Measurements from ENCODE around the gene PTAR1.
"Not testable (repeated sequence)": the region's sequence is repeated elsewhere in the genome, so short reads cannot be mapped to it uniquely, and the experiment has no call there.

PTAR1 gene

GRCh38 chr9:69768101-69768500, 8.3 kb upstream of the PTAR1 start:
- H3K4me3 ChIP-seq (ENCODE audit: low read depth, low read length) = no peak overlapping the region
- no peak for TF ChIP-seq CTCF (IDR thresholded peaks at IDR 0.05; ENCODE audit: control insufficient read depth, extremely low read depth, insufficient read depth)
- DNase-seq (ENCODE audit: low read depth) = no peak

- not testable (repeated sequence) for H3K4me3 ChIP-seq (ENCODE audit: low read depth, low read length); DNase-seq (ENCODE audit: low read depth)
These were observed 4.1 kb upstream of the PTAR1 start for GRCh38 chr9:69763862-69764261.

GRCh38 chr9:69762527-69762926, 2.7 kb upstream of the PTAR1 start:
- no peak for TF ChIP-seq CTCF (IDR thresholded peaks at IDR 0.05; ENCODE audit: control insufficient read depth, extremely low read depth, insufficient read depth)
- H3K4me3 ChIP-seq (ENCODE audit: low read depth, low read length) = no peak overlapping the region
- DNase-seq (ENCODE audit: low read depth) = no peak

- DNase-seq (ENCODE audit: low read depth) = no peak
- H3K4me3 ChIP-seq (ENCODE audit: low read depth, low read length) = peak overlapping the region; percentile 70
- no peak for TF ChIP-seq CTCF (IDR thresholded peaks at IDR 0.05; ENCODE audit: control insufficient read depth, extremely low read depth, insufficient read depth)
These were observed 433 bp upstream of the PTAR1 start for GRCh38 chr9:69760278-69760610.

GRCh38 chr9:69759021-69759420, 790 bp downstream of the PTAR1 start:
- TF ChIP-seq CTCF (IDR thresholded peaks at IDR 0.05; ENCODE audit: control insufficient read depth, extremely low read depth, insufficient read depth) = no peak
- peak overlapping the region; percentile 70 for H3K4me3 ChIP-seq (ENCODE audit: low read depth, low read length)
- DNase-seq (ENCODE audit: low read depth) = no peak

- no peak for DNase-seq (ENCODE audit: low read depth)
- H3K4me3 ChIP-seq (ENCODE audit: low read depth, low read length) = peak overlapping the region; percentile 70
- no peak for TF ChIP-seq CTCF (IDR thresholded peaks at IDR 0.05; ENCODE audit: control insufficient read depth, extremely low read depth, insufficient read depth)
These were observed 1.7 kb downstream of the PTAR1 start for GRCh38 chr9:69757996-69758675.

- TF ChIP-seq CTCF (IDR thresholded peaks at IDR 0.05; ENCODE audit: control insufficient read depth, extremely low read depth, insufficient read depth) = no peak
- DNase-seq (ENCODE audit: low read depth) = no peak
- H3K4me3 ChIP-seq (ENCODE audit: low read depth, low read length) = no peak overlapping the region
These were observed 4.6 kb downstream of the PTAR1 start for GRCh38 chr9:69755205-69755604.
